ENCODE results near the gene GMPR. TPM values are rescaled to one million over a fixed set of nuclear protein-coding genes. Genes with fewer than 3 reads are reported as not detected.
A peak's percentile ranks its signal among the peaks of the same experiment; 100 is the strongest.

The GMPR gene
- total RNA-seq (2021; fragmentation: NEBNext Ultra II Directional; extraction: Animal tissue kit (Norgen Biotek cat#: 25700)) = 1 to 10 TPM; 4.7 to 9.1 (median 5.4) TPM
- long read RNA-seq, transcript GMPR-201 (9 exons, 1,515 nt) = major isoform, 14 of 14 reads
- long read RNA-seq, partial matches to known transcripts = 0 of 14 reads
- long read RNA-seq, other reads (novel, unspliced or antisense) = 0 of 14 reads

DNA sequence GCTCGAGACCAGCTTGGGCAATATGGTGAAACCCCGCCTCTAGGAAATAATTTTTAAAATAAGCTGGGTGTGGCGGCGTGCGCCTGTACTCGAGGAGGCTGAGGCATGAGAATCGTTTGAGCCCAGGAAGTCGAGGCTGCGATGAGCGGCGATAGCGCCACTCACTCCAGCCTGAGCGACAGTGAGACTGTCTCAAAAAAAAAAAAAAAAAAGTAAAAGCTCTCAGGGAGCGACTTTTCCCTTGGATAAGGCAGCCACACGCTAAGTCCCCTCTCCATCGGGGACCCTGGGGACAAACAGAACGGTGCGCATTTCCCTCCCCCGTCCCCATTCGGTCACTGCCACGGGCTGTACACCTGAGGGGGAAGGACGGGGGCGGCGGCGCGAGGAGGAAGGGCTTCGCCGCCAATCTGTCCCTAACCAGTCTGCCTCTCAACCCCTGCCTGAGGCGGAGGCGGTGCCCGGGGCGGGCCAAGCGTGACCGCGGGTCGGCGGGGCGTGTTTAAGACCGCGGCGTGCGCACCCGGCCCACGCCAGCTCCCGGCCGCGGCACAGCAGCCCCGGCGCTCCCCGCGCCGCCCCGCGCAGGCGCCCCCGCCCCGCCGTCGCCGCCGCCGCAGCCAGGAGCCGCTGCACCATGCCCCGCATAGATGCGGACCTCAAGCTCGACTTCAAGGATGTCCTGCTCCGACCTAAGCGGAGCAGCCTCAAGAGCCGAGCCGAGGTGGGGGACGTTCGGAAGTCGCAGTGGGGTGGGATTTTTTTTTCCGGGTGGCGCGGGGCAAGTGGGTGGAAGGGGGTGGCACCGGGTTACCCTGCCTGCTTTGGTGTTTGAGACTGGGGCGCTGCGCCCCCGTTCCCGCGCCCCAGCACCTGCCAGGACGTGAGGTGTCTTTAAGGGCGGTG lies at the start of gene GMPR:
GMPR (plus strand) TSS at position 531 of the 906 bp plus-strand sequence; CDS start at position 638, 107 bp downstream.
- Mint-ChIP-seq H3K27ac (peak within 1 kb of the TSS; percentile 32; the same call in 1 of the 2 replicates), H3K9me3 (no peaks in the 10 kb centered on the region), H3K4me1 (ENCODE audit: low read depth) (peaks cover 45% of the 10 kb centered on the region), H3K4me3 (peak within 1 kb of the TSS; percentile 98), H3K27me3 (ENCODE audit: insufficient read depth) (peaks cover 5% of the 10 kb centered on the region; the same call in 1 of the 2 replicates), H3K36me3 (ENCODE audit: low read depth) (no peaks in the 10 kb centered on the region)
- peak; percentile 21 for DNase-seq
- no peak; the same call in 1 of the 2 replicates for TF ChIP-seq CTCF (IDR thresholded peaks at IDR 0.05)

GRCh38 chr6:16190214-16190613 lies 48.2 kb upstream of the GMPR start:
- Mint-ChIP-seq H3K36me3 (ENCODE audit: low read depth) (no peaks in the 10 kb centered on the region), H3K27me3 (ENCODE audit: insufficient read depth) (peaks cover 29% of the 10 kb centered on the region), H3K9me3 (no peaks in the 10 kb centered on the region), H3K27ac (no peak overlapping the region), H3K4me3 (no peak overlapping the region), H3K4me1 (ENCODE audit: low read depth) (no peaks in the 10 kb centered on the region)
- no peak for TF ChIP-seq CTCF (IDR thresholded peaks at IDR 0.05)
- DNase-seq = no peak

GRCh38 chr6:16196260-16196983 lies 42.0 kb upstream of the GMPR start:
- Mint-ChIP-seq H3K27me3 (ENCODE audit: insufficient read depth) (peaks cover 23% of the 10 kb centered on the region), H3K9me3 (no peaks in the 10 kb centered on the region), H3K4me3 (no peak overlapping the region), H3K36me3 (ENCODE audit: low read depth) (no peaks in the 10 kb centered on the region), H3K27ac (no peak overlapping the region), H3K4me1 (ENCODE audit: low read depth) (peaks cover 12% of the 10 kb centered on the region)
- no peak for DNase-seq
- TF ChIP-seq CTCF (IDR thresholded peaks at IDR 0.05) = no peak

- TF ChIP-seq CTCF (IDR thresholded peaks at IDR 0.05) = no peak
- no peak overlapping the region for H3K4me3 Mint-ChIP-seq
- peaks cover 23% of the 10 kb centered on the region for H3K27me3 Mint-ChIP-seq (ENCODE audit: insufficient read depth)
- H3K4me1 Mint-ChIP-seq (ENCODE audit: low read depth) = peaks cover 12% of the 10 kb centered on the region
- DNase-seq = no peak
- no peaks in the 10 kb centered on the region for H3K9me3 Mint-ChIP-seq
- no peaks in the 10 kb centered on the region for H3K36me3 Mint-ChIP-seq (ENCODE audit: low read depth)
- no peak overlapping the region for H3K27ac Mint-ChIP-seq
These were observed 41.3 kb upstream of the GMPR start for GRCh38 chr6:16196984-16197546.

DNA sequence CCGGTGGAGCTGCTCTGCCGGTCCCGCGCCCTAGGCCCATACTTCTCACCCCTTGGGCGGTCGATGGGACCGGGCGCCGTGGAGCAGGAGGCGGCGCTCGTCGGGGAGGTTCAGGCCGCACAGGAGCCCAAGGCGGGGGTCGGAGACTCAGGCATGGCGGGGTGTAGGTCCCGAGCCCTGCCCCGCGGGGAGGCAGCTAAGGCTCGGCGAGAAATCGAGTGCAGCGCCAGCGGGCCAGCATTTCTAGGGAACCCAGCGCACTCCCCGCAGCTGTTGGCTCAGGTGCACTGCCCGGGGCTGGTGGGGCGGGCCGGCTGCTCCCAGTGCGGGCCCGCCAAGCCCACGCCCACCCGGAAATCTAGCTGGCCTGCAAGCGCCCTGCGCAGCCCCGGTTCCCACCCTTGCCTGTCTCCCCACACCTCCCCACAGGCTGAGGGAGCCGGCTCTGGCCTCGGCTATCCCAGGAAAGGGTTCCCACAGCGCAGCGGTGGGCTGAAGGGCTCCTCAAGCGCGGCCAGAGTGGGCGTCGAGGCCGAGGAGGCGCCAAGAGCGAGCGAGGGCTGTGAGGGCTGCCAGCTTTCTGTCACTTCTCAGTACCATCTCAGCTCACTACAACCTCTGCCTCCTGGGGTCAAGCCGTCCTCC lies 40.2 kb upstream of the GMPR start:
- Mint-ChIP-seq H3K27ac (no peak overlapping the region), H3K36me3 (ENCODE audit: low read depth) (no peaks in the 10 kb centered on the region), H3K27me3 (ENCODE audit: insufficient read depth) (peaks cover 23% of the 10 kb centered on the region), H3K9me3 (no peaks in the 10 kb centered on the region), H3K4me3 (no peak overlapping the region), H3K4me1 (ENCODE audit: low read depth) (peaks cover 12% of the 10 kb centered on the region)
- no peak for TF ChIP-seq CTCF (IDR thresholded peaks at IDR 0.05)
- DNase-seq = no peak
